ENCODE measurements around the gene NKX2-2.

DNA sequence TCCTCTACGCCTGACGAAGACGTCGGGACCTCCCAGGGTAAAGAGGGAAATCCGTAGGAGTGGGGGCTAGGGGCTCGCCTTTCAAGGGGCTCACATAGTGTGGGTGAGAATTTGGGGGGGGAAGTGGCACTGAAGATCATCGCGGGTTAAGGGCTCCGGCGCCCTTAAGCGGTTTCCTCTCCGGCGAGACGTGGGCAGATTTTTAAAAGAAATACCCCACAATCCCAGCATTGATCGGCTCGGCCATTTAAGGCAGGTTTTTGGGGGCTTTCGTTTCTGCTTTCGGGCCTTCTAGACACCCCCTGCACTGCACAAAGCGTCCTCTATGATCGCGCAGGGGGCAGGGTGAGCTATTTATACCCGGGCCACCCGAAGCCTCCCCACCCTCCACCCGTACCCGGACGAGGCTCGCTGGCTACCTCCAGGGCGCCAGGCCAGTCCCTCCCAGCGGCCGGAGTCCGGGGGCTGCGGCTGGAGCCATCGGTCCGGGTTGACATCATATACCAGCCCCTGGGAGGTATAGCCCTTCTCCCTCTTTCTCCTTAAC is 1.2 kb downstream of the NKX2-2 start:
- TF ChIP-seq RFX5 (IDR thresholded peaks at IDR 0.05; ENCODE audit: borderline replicate concordance, low read depth, low read length) (no peak), POU5F1 (IDR thresholded peaks at IDR 0.05; ENCODE audit: low read depth, low read length) (no peak), EP300 (IDR thresholded peaks at IDR 0.05; ENCODE audit: borderline replicate concordance in 1 of 2, low read depth in 2 of 2, low read length in 2 of 2) (no peak), POLR2AphosphoS5 (IDR thresholded peaks at IDR 0.05; ENCODE audit: low read depth, low read length) (no peak)
- TF ChIP-seq, protein P1, sequence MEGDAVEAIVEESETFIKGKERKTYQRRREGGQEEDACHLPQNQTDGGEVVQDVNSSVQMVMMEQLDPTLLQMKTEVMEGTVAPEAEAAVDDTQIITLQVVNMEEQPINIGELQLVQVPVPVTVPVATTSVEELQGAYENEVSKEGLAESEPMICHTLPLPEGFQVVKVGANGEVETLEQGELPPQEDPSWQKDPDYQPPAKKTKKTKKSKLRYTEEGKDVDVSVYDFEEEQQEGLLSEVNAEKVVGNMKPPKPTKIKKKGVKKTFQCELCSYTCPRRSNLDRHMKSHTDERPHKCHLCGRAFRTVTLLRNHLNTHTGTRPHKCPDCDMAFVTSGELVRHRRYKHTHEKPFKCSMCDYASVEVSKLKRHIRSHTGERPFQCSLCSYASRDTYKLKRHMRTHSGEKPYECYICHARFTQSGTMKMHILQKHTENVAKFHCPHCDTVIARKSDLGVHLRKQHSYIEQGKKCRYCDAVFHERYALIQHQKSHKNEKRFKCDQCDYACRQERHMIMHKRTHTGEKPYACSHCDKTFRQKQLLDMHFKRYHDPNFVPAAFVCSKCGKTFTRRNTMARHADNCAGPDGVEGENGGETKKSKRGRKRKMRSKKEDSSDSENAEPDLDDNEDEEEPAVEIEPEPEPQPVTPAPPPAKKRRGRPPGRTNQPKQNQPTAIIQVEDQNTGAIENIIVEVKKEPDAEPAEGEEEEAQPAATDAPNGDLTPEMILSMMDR (IDR thresholded peaks at IDR 0.05; ENCODE audit: control extremely low read depth in 1 of 3, insufficient read depth in 1 of 3, low read depth in 1 of 3, low read length in 3 of 3), result no peak
